Duodenal mucosa (tissue), 2 donors: Measurements from ENCODE around the gene NRIP3.

Source experiments
- H3K27ac ChIP-seq: one replicate; pipeline ENCODE4 v1.7.0; 2013; ENCODE audit warnings: low read depth, low read length
- H3K27me3 ChIP-seq, 2 donors: one replicate each; pipeline ENCODE4 v1.7.0; 2013; ENCODE audit warnings: low read length in 2 of 2, control low read depth in 1 of 2; ENCODE audit not compliant: insufficient read depth in 2 of 2, control insufficient read depth in 1 of 2
- H3K36me3 ChIP-seq, 2 donors: one replicate each; pipeline ENCODE4 v1.7.0; 2013; ENCODE audit warnings: low read length in 2 of 2, control low read depth in 1 of 2; ENCODE audit not compliant: insufficient read depth in 2 of 2, control insufficient read depth in 1 of 2
- H3K4me1 ChIP-seq, 2 donors: one replicate each; pipeline ENCODE4 v1.7.0; 2013; ENCODE audit warnings: low read length in 2 of 2, control low read depth in 1 of 2; ENCODE audit not compliant: insufficient read depth in 2 of 2, control insufficient read depth in 1 of 2
- H3K4me3 ChIP-seq, 2 donors: one replicate each; pipeline ENCODE4 v1.7.0; 2013; ENCODE audit warnings: low read length in 2 of 2, low read depth in 1 of 2
- H3K9ac ChIP-seq, 2 donors: one replicate each; pipeline ENCODE4 v1.7.0; 2013; ENCODE audit warnings: low read length in 2 of 2, low read depth in 1 of 2
- H3K9me3 ChIP-seq, 2 donors: one replicate each; pipeline ENCODE4 v1.7.0; 2013; ENCODE audit warnings: low read length in 2 of 2, control low read depth in 1 of 2; ENCODE audit not compliant: control insufficient read depth in 1 of 2

The NRIP3 gene

DNA sequence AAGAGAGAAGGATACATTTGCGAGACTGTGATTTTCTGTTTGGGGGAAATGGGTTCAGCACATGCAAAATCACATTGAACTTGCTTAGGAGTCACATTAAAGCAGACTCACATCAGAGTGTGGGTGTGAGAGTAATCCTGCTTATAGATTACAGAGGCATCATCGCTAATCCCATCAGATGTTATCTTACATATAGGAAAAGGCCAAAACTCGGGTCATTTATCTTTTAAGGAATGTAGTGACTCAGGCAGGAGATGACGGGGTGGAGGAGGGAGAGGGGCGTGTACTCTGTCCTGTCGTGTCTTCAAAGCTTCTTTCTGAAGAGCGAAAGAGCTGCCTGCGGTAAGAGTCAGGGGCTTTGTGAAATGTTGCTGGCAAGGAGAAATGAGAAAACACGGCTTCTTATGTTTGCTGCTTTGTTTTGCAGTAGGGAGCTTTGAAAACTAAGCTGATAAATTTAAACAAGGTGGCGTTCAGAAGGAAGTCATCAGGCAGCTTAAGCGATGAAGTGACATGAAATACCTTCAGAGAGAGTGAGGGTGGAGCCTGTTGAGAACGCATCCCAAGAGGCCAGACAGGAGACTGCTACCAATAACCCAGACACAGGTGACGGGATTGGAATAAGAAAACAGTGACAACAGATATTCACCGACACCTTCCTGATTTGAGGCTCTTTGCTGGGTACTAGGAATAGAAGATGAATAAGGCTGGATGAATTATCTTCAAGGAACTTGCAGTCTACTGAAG lies 68.9 kb downstream of the NRIP3 start:
- no peaks in the 10 kb centered on the region for H3K9me3 ChIP-seq
- H3K36me3 ChIP-seq: no peaks in the 10 kb centered on the region
- H3K4me3 ChIP-seq: no peak overlapping the region
- no peaks in the 10 kb centered on the region for H3K4me1 ChIP-seq
- no peak overlapping the region for H3K27ac ChIP-seq
- no peaks in the 10 kb centered on the region for H3K27me3 ChIP-seq
- no peak overlapping the region for H3K9ac ChIP-seq

DNA sequence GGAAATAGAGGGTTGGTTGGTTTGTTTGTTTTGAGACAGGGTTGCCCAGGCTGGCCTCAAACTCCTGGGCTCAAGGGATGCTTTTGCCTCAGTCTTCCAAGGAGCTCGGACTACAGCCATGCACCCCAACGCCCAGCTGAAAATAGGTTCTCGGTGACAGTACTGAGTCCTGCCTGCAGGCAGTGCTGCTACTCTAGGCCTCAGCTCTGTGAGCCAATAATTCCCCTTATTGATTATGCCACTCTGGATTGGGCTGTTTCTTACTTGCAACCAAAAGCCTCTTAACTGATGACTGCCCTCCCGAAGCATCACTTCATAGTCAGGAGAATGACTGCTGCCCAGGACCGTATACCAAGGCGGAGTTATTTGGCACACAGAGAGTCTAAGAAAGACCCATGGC lies 69.9 kb downstream of the NRIP3 start:
- H3K4me3 ChIP-seq: no peak overlapping the region
- H3K9ac ChIP-seq: no peak overlapping the region
- H3K36me3 ChIP-seq: no peaks in the 10 kb centered on the region
- H3K27ac ChIP-seq: no peak overlapping the region
- H3K9me3 ChIP-seq: no peaks in the 10 kb centered on the region
- no peaks in the 10 kb centered on the region for H3K4me1 ChIP-seq
- no peaks in the 10 kb centered on the region for H3K27me3 ChIP-seq

DNA sequence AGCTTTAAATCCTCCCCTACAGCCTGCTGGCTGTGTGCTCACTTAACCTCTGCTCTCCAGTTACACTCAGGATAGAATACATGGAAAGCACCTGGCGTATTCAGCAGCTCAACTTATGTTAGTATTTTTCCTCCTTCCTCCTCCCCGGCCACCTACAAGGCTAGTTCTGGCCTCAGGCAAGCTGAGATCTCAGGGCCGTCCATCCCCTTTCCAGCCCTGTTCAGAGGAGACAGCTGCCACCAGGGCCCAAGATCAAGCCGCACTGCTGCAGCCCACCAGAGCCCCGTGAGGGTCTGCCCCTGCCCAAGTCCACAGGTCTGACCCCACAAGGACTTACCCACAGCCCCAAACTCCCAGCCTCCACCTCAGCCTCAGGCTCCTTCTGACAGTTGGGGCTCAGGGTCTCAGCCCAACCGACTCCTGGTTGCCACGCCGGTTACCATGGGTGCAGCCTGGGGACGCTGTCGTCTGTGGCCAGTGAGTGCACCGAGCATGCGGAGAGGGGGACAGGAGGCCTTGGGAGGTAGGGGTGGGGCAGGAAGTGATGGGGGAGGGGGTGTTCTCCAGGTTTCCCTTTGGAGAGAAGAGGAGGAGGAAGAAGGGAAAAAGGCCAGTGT lies 71.1 kb downstream of the NRIP3 start, which contains the start of gene C11orf16:
Gene C11orf16, minus strand, starts transcription at position 384 of the 617 bp plus-strand sequence. CDS start 639 bp downstream, outside the sequence.
- Histone ChIP-seq H3K36me3 (no peaks in the 10 kb centered on the region), H3K27ac (no peak within 1 kb of the TSS), H3K4me3 (no peak within 1 kb of the TSS), H3K4me1 (no peaks in the 10 kb centered on the region), H3K9ac (no peak within 1 kb of the TSS), H3K27me3 (no peaks in the 10 kb centered on the region), H3K9me3 (no peaks in the 10 kb centered on the region)
